IPS-18a (cell line): ENCODE measurements around the gene RGS14.
A peak's percentile ranks its signal among the peaks of the same experiment; 100 is the strongest.
"Not testable (repeated sequence)": the region's sequence is repeated elsewhere in the genome, so short reads cannot be mapped to it uniquely, and the experiment has no call there.

Experiments used
- H3K27ac ChIP-seq: one replicate; pipeline ENCODE4 v1.5.1; 2013; ENCODE audit warnings: low read length
- H3K27me3 ChIP-seq: one replicate; pipeline ENCODE4 v1.6.1; 2013; ENCODE audit warnings: mild to moderate bottlenecking, low read length; ENCODE audit not compliant: control insufficient read depth, insufficient read depth
- H3K36me3 ChIP-seq: one replicate; pipeline ENCODE4 v1.6.1; 2013; ENCODE audit warnings: low read depth, low read length; ENCODE audit not compliant: control insufficient read depth
- H3K4me1 ChIP-seq: one replicate; pipeline ENCODE4 v1.6.1; 2013; ENCODE audit warnings: low read depth, low read length; ENCODE audit not compliant: control insufficient read depth
- H3K4me3 ChIP-seq: one replicate; pipeline ENCODE4 v1.5.1; 2013; ENCODE audit warnings: low read length
- H3K9ac ChIP-seq: one replicate; pipeline ENCODE4 v1.6.1; 2013; ENCODE audit warnings: mild to moderate bottlenecking, low read length, moderate library complexity
- H3K9me3 ChIP-seq: one replicate; pipeline ENCODE4 v1.6.1; 2013; ENCODE audit warnings: low read depth, low read length; ENCODE audit not compliant: control insufficient read depth

RGS14 gene

DNA sequence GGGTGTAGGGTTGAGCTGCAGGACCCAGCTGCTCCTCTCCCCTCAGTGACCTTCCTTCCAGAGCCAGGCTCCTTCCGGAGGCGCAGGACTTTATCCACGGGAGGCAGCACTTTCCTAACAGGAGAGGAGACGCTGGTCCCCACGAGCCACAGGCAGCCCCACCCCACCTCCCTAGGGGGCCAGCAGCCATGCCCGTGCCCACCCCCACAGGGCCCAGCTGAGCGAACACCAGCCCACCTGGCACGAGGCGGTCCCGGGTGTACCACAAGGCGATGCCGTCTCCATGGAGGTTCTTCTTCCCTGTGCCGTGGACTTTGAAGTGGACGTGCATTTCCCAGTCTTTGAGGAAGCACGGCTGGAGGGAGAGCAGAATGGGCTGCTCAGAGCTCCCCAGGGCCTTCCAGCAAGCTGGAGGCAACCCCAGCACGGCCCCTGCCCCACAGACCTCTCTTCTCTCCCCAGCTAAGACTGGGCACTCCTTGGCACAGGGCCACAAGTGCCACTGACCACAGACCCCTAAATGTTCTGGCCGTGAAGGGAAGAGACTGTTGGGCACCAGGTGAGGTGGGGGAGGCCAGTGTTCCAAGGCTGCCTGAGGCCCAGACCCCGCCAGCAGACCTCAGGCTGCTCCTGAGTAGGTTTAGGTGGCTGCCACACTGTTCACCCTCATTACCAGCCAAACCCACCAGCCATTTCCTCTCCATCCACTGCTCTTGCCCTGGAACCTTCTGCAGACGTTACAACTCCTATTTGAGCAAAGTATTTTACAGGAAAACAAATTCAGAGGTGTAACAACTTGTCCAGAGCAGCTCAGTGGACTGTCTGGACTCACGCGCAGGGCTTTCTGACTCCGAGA lies 19.2 kb upstream of the RGS14 start:
- H3K27me3 ChIP-seq = no peaks in the 10 kb centered on the region
- H3K4me1 ChIP-seq = no peaks in the 10 kb centered on the region
- no peak overlapping the region for H3K4me3 ChIP-seq
- no peak overlapping the region for H3K9ac ChIP-seq
- H3K9me3 ChIP-seq = no peaks in the 10 kb centered on the region
- H3K36me3 ChIP-seq = peaks cover 47% of the 10 kb centered on the region
- H3K27ac ChIP-seq = no peak overlapping the region

DNA sequence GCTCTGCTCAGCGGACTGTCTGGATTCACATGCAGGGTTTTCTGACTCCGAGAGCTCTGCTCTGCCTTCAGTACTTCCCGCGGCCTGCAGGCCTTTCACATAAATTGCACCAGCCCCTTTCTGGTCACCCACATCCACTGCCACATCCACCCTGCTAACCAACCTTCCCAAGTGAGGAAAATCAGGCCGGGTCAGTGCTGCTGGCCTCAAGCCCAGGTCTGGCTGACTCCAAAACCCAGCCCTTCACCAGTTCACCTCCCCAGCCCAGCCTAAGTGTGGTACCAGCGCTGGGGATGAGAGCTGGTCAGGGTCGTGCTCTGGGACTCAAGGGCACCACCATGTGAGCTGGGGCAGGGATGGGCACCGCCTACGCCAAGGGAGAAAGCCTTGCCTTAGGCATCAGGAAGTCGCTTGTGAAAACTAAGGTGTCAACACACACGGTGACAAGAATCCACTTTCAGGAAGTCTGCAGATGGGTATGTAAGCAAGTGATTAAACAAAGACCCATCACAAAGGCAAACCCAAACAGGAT lies 18.6 kb upstream of the RGS14 start:
- Histone ChIP-seq H3K36me3 (peaks cover 40% of the 10 kb centered on the region), H3K4me3 (no peak overlapping the region), H3K27ac (no peak overlapping the region), H3K27me3 (no peaks in the 10 kb centered on the region), H3K9ac (no peak overlapping the region), H3K4me1 (no peaks in the 10 kb centered on the region), H3K9me3 (no peaks in the 10 kb centered on the region)

DNA sequence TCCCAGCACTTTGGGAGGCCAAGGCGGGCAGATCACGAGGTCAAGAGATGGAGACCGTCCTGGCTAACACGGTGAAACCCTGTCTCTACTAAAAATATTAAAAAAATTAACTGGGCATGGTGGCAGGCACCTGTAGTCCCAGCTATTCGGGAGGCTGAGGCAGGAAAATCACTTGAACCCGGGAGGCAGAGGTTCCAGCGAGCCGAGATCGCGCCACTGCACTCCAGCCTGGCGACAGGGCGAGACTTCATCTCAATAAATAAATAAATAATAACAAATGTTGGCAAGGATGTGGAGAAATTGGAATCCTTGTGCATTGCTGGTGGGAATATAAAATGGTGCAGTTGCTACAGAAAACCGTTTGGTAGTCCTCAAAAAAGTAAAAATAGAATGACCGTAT lies 14.7 kb upstream of the RGS14 start:
- H3K4me3 ChIP-seq = not testable (repeated sequence)
- peaks cover 12% of the 10 kb centered on the region for H3K36me3 ChIP-seq

DNA sequence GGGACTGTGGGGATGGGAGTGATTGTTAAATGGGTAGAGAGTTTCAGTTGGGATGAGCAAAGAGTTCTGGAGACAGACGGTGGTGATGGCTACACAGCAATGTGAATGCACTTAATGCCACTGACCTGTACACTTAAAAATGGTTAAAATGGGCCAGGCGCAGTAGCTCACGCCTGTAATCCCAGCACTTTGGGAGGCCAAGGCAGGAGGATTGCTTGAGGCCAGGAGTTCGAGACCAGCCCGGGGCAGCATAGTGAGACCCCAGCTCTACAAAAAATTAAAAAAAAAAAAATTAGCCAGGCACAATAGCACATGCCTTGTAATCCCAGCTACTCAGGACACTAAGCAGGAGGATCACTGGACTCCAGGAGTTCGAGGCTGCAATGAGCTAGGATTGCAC lies 13.9 kb upstream of the RGS14 start:
- no peaks in the 10 kb centered on the region for H3K4me1 ChIP-seq
- H3K9ac ChIP-seq = no peak overlapping the region
- no peak overlapping the region for H3K4me3 ChIP-seq
- H3K27ac ChIP-seq = no peak overlapping the region
- no peaks in the 10 kb centered on the region for H3K27me3 ChIP-seq
- no peaks in the 10 kb centered on the region for H3K9me3 ChIP-seq
- H3K36me3 ChIP-seq = peaks cover 12% of the 10 kb centered on the region

More for the DNA sequence above, 14.7 kb upstream of the RGS14 start:
- H3K27me3 ChIP-seq, H3K4me1 ChIP-seq, H3K27ac ChIP-seq, H3K9me3 ChIP-seq, H3K9ac ChIP-seq: not testable (repeated sequence)

DNA sequence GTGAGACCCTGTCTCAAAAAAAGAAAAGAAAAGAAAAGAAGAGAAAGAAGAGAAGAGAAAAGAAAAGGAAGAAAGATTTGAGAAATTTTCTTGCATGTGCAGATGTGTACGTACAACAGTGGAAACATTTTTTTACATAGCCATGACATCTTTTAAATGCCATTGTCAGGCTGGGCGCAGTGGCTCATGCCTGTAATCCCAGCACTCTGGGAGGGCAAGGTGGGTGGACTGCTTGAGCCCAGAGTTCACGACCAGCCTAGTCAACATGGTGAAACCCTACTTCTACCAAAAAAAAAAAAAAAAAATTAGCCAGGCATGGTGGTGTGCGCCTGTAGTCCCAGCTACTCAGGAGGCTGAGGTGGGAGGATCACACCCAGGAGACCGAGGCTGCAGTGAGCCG lies 12.8 kb upstream of the RGS14 start:
- H3K27me3 ChIP-seq = no peaks in the 10 kb centered on the region
- H3K4me1 ChIP-seq = no peaks in the 10 kb centered on the region
- H3K4me3 ChIP-seq = no peak overlapping the region
- H3K36me3 ChIP-seq = peaks cover 12% of the 10 kb centered on the region
- no peak overlapping the region for H3K9ac ChIP-seq
- H3K27ac ChIP-seq = no peak overlapping the region
- no peaks in the 10 kb centered on the region for H3K9me3 ChIP-seq

DNA sequence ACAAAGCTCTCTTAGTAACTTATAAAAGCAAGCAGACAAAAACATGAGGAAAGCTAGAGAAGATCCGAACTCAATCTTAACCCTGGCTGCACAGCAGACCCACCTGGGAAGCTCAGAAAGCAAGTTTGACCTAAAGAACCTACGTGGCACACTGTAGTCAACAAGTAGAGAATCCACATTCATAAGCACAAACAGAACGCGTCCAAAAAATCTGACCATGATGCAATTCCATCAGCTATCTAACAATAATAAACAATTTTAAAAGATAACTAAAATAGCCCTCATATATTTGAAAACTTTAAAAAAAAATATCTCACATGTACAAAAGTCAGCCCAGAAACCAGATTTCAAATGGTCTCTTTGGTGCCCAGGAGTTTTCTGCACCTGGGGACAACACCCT lies 10.9 kb upstream of the RGS14 start:
- peaks cover 8% of the 10 kb centered on the region for H3K36me3 ChIP-seq
- H3K9me3 ChIP-seq = no peaks in the 10 kb centered on the region
- no peak overlapping the region for H3K27ac ChIP-seq
- H3K27me3 ChIP-seq = no peaks in the 10 kb centered on the region
- peaks cover 4% of the 10 kb centered on the region for H3K4me1 ChIP-seq
- no peak overlapping the region for H3K4me3 ChIP-seq
- H3K9ac ChIP-seq = no peak overlapping the region

DNA sequence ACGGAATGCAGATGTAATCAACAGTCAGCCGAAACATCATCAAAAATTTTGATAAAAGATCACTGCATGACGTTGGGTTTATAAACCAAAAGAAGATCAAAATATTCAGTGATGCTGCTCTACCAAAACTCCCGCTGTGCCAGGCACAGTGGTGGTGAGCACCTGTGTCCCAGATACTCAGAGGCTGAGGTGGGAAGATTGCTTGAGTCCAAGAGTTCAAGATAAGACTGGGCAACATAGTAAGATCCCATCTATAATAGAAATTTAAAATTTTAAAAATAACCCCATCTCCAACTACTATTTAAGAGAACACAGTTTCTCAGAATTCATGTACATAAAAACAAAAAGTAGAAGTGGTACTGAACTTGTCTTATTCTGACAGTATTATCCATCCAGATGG lies 10.0 kb upstream of the RGS14 start:
- H3K27ac ChIP-seq = no peak overlapping the region
- H3K4me3 ChIP-seq = no peak overlapping the region
- peaks cover 8% of the 10 kb centered on the region for H3K36me3 ChIP-seq
- no peak overlapping the region for H3K9ac ChIP-seq
- H3K4me1 ChIP-seq = peaks cover 4% of the 10 kb centered on the region
- H3K27me3 ChIP-seq = no peaks in the 10 kb centered on the region
- H3K9me3 ChIP-seq = no peaks in the 10 kb centered on the region

DNA sequence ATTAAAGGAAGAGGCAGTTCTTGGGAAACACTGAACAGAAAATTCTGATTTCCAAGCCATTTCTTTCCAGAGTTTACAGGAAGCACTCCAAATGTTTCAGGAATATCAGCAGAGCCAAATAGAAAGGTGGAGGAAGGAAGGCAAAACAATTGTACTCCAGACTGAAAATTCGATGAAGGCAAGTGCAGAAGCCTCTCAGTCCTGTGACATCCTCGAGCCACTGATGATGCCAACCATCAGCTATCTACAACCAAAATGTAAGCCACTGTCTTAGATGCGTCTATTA lies 8.4 kb upstream of the RGS14 start:
- H3K27me3 ChIP-seq = no peaks in the 10 kb centered on the region
- no peak overlapping the region for H3K4me3 ChIP-seq
- H3K36me3 ChIP-seq = peaks cover 8% of the 10 kb centered on the region
- H3K9ac ChIP-seq = no peak overlapping the region
- H3K27ac ChIP-seq = no peak overlapping the region
- peaks cover 4% of the 10 kb centered on the region for H3K4me1 ChIP-seq
- H3K9me3 ChIP-seq = no peaks in the 10 kb centered on the region

DNA sequence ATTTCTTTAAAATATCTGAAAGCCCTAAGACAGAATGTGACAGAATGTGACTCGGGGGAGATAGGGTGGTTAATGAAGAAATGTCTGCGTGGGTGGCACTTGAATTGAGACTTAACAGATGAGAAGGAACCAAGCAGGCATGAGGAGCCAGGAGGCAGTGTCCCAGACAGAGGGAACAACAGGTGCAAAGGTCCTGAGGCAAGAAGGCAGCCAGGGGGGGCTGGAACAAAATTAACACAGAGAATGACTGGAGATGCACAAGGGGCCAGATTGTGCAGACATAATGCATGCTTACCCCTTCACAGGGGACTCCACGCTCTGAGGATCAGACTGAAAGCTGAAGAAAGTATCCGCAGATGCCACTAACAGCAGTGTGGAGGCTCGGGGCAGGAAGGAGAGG lies 8.0 kb upstream of the RGS14 start:
- peak overlapping the region; percentile 97 for H3K4me3 ChIP-seq
- H3K9me3 ChIP-seq = no peaks in the 10 kb centered on the region
- no peak overlapping the region for H3K27ac ChIP-seq
- H3K9ac ChIP-seq = no peak overlapping the region
- H3K27me3 ChIP-seq = no peaks in the 10 kb centered on the region
- peaks cover 8% of the 10 kb centered on the region for H3K36me3 ChIP-seq
- peaks cover 4% of the 10 kb centered on the region for H3K4me1 ChIP-seq

DNA sequence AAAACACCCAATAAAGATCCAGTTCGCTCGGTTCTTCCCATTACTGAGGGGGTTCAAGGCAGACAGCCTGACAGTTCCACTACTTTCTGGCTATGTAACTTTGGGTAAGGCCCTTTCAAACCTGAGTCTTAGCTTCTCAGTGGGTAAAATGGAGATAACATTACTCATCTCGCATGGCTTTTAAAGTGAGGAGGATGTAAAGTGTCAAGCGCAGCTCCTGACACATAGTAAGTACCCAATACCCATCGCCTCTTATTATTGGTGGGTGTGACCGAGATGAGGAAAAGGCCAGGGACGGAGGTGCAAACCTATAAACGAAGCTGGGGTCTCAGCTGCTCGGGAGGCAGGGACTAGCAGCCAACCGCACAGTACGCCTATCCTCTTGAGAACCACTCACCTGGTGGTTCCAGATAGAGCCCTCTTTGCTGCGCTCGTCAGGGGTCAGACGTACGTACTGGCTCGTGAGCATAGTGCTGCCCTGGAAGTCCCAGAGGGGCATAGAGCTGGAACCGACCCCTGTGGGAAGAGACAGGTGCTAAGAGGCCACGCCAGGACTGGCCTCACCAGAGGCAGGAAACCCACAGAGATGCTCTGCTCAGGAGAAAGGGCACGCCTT lies 6.8 kb upstream of the RGS14 start:
- H3K9ac ChIP-seq = peak overlapping the region; percentile 90
- peaks cover 4% of the 10 kb centered on the region for H3K4me1 ChIP-seq
- peak overlapping the region; percentile 97 for H3K4me3 ChIP-seq
- H3K36me3 ChIP-seq = peaks cover 8% of the 10 kb centered on the region
- no peaks in the 10 kb centered on the region for H3K9me3 ChIP-seq
- peak overlapping the region; percentile 96 for H3K27ac ChIP-seq
- no peaks in the 10 kb centered on the region for H3K27me3 ChIP-seq

DNA sequence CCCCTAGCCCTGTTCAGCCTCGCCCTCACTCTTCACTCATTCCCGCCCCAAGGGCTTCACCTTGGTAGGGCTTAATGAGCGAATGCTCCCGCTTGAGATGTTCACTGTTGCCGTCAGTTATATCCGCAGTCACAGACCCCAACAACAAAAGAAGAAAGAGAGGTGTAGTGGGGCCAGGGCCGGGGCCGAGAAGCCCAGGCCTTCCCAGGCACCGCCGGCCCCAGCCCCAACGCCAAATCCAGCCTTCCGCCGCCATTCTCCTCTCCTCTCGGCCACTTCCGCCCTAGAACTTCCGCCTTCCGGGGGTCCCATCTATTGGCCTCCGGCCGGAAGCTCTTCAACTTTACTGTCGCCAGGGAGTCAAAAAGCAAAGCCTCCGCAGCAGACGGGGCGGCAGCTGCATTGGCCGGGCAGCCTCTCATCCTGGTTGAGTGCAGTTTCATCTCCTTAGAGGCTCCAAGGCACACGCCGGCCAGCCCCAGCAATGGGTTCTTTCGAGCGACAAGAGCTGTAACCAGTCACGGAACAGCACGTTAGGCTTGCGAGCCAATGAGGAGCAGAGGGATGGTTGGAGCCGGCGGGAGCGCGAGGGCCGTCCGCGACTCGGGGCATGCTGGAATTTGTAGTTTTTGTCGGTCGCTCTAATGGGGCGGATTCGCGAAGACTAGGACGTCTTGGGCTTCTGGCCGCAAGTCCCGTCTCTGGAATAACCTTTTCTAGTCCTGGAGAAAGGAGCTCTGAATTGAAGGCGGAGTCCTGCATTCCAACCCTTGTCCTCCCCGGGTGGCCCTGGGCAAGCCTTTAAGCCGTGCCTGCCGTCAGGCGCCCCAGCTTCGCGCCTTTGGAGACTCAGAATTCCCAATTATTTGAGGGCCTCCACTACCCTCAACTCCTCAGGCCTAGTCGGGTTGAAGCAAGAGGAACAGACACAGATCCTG lies 6.1 kb upstream of the RGS14 start, which contains the start of gene LMAN2:
Gene LMAN2 (minus strand): TSS at position 277 of the 938 bp plus-strand sequence. CDS start 21 bp downstream, at position 256.
- peaks cover 8% of the 10 kb centered on the region for H3K36me3 ChIP-seq
- H3K27me3 ChIP-seq = no peaks in the 10 kb centered on the region
- H3K9me3 ChIP-seq = no peaks in the 10 kb centered on the region
- H3K27ac ChIP-seq = peak within 1 kb of the TSS; percentile 96
- H3K9ac ChIP-seq = peak within 1 kb of the TSS; percentile 90
- peak within 1 kb of the TSS; percentile 97 for H3K4me3 ChIP-seq
- peaks cover 4% of the 10 kb centered on the region for H3K4me1 ChIP-seq
